ENCODE results near the gene TEKT5. TPM values are rescaled to one million over a fixed set of nuclear protein-coding genes. Genes with fewer than 3 reads are reported as not detected.

The TEKT5 gene
- total RNA-seq, 1 donor from 2014 or later: not detected

GRCh38 chr16:10731790-10732189 is 37.1 kb upstream of the TEKT5 start:
- no peaks in the 10 kb centered on the region for H3K9me3 ChIP-seq (ENCODE audit: control insufficient read depth in 3 of 3, low read length in 3 of 3)
- no peak overlapping the region for H3K27ac ChIP-seq (ENCODE audit: low read depth, low read length)
- H3K4me1 ChIP-seq (ENCODE audit: control insufficient read depth in 3 of 3, insufficient read depth in 3 of 3, low read length in 3 of 3): peaks cover 18 to 24% (median 21%) of the 10 kb centered on the region in 3 donors
- no peak overlapping the region for H3K4me3 ChIP-seq (ENCODE audit: low read length in 3 of 3)
- H3K27me3 ChIP-seq (ENCODE audit: control insufficient read depth in 3 of 3, insufficient read depth in 3 of 3, low read length in 3 of 3): no peaks in the 10 kb centered on the region
- H3K9ac ChIP-seq (ENCODE audit: low read depth in 1 of 3, low read length in 3 of 3): no peak overlapping the region
- no peaks in the 10 kb centered on the region for H3K36me3 ChIP-seq (ENCODE audit: control insufficient read depth in 3 of 3, insufficient read depth in 3 of 3, low read length in 3 of 3)

GRCh38 chr16:10729104-10730048 is 34.6 kb upstream of the TEKT5 start:
- no peaks in the 10 kb centered on the region for H3K27me3 ChIP-seq (ENCODE audit: control insufficient read depth in 3 of 3, insufficient read depth in 3 of 3, low read length in 3 of 3)
- no peaks in the 10 kb centered on the region for H3K9me3 ChIP-seq (ENCODE audit: control insufficient read depth in 3 of 3, low read length in 3 of 3)
- H3K36me3 ChIP-seq (ENCODE audit: control insufficient read depth in 3 of 3, insufficient read depth in 3 of 3, low read length in 3 of 3): no peaks in the 10 kb centered on the region
- H3K9ac ChIP-seq (ENCODE audit: low read depth in 1 of 3, low read length in 3 of 3): peak overlapping the region in 1 of 3 donors; percentile 45
- peaks cover 18 to 24% (median 21%) of the 10 kb centered on the region in 3 donors for H3K4me1 ChIP-seq (ENCODE audit: control insufficient read depth in 3 of 3, insufficient read depth in 3 of 3, low read length in 3 of 3)
- H3K27ac ChIP-seq (ENCODE audit: low read depth, low read length): no peak overlapping the region
- no peak overlapping the region for H3K4me3 ChIP-seq (ENCODE audit: low read length in 3 of 3)

- Histone ChIP-seq H3K36me3 (ENCODE audit: control insufficient read depth in 3 of 3, insufficient read depth in 3 of 3, low read length in 3 of 3) (no peaks in the 10 kb centered on the region), H3K4me1 (ENCODE audit: control insufficient read depth in 3 of 3, insufficient read depth in 3 of 3, low read length in 3 of 3) (peaks cover 18 to 24% (median 21%) of the 10 kb centered on the region in 3 donors), H3K27me3 (ENCODE audit: control insufficient read depth in 3 of 3, insufficient read depth in 3 of 3, low read length in 3 of 3) (no peaks in the 10 kb centered on the region), H3K4me3 (ENCODE audit: low read length in 3 of 3) (no peak overlapping the region), H3K27ac (ENCODE audit: low read depth, low read length) (no peak overlapping the region), H3K9me3 (ENCODE audit: control insufficient read depth in 3 of 3, low read length in 3 of 3) (no peaks in the 10 kb centered on the region), H3K9ac (ENCODE audit: low read depth in 1 of 3, low read length in 3 of 3) (no peak overlapping the region)
Measured at GRCh38 chr16:10728003-10728887, 33.5 kb upstream of the TEKT5 start.

- H3K4me1 ChIP-seq (ENCODE audit: control insufficient read depth in 3 of 3, insufficient read depth in 3 of 3, low read length in 3 of 3): no peaks in the 10 kb centered on the region
- no peak overlapping the region for H3K9ac ChIP-seq (ENCODE audit: low read depth in 1 of 3, low read length in 3 of 3)
- H3K9me3 ChIP-seq (ENCODE audit: control insufficient read depth in 3 of 3, low read length in 3 of 3): no peaks in the 10 kb centered on the region
- H3K27me3 ChIP-seq (ENCODE audit: control insufficient read depth in 3 of 3, insufficient read depth in 3 of 3, low read length in 3 of 3): peaks cover 0 to 3% (median 0%) of the 10 kb centered on the region in 3 donors
- no peaks in the 10 kb centered on the region for H3K36me3 ChIP-seq (ENCODE audit: control insufficient read depth in 3 of 3, insufficient read depth in 3 of 3, low read length in 3 of 3)
- H3K4me3 ChIP-seq (ENCODE audit: low read length in 3 of 3): no peak overlapping the region
- no peak overlapping the region for H3K27ac ChIP-seq (ENCODE audit: low read depth, low read length)
Measured at GRCh38 chr16:10708969-10709368, 14.2 kb upstream of the TEKT5 start.

- H3K4me1 ChIP-seq (ENCODE audit: control insufficient read depth in 3 of 3, insufficient read depth in 3 of 3, low read length in 3 of 3): no peaks in the 10 kb centered on the region
- no peak overlapping the region for H3K9ac ChIP-seq (ENCODE audit: low read depth in 1 of 3, low read length in 3 of 3)
- no peaks in the 10 kb centered on the region for H3K36me3 ChIP-seq (ENCODE audit: control insufficient read depth in 3 of 3, insufficient read depth in 3 of 3, low read length in 3 of 3)
- H3K27ac ChIP-seq (ENCODE audit: low read depth, low read length): no peak overlapping the region
- peaks cover 0 to 4% (median 0%) of the 10 kb centered on the region in 3 donors for H3K27me3 ChIP-seq (ENCODE audit: control insufficient read depth in 3 of 3, insufficient read depth in 3 of 3, low read length in 3 of 3)
- no peaks in the 10 kb centered on the region for H3K9me3 ChIP-seq (ENCODE audit: control insufficient read depth in 3 of 3, low read length in 3 of 3)
- H3K4me3 ChIP-seq (ENCODE audit: low read length in 3 of 3): no peak overlapping the region
Measured at GRCh38 chr16:10699756-10700155, 5.0 kb upstream of the TEKT5 start.

- H3K27ac ChIP-seq (ENCODE audit: low read depth, low read length): no peak overlapping the region
Measured at GRCh38 chr16:10694306-10694705, 424 bp downstream of the TEKT5 start.

GRCh38 chr16:10693889-10694288 is 841 bp downstream of the TEKT5 start:
- Histone ChIP-seq H3K9ac (ENCODE audit: low read depth in 1 of 3, low read length in 3 of 3) (no peak overlapping the region), H3K27me3 (ENCODE audit: control insufficient read depth in 3 of 3, insufficient read depth in 3 of 3, low read length in 3 of 3) (peaks cover 0 to 5% (median 4%) of the 10 kb centered on the region in 3 donors), H3K36me3 (ENCODE audit: control insufficient read depth in 3 of 3, insufficient read depth in 3 of 3, low read length in 3 of 3) (no peaks in the 10 kb centered on the region), H3K4me3 (ENCODE audit: low read length in 3 of 3) (no peak overlapping the region), H3K9me3 (ENCODE audit: control insufficient read depth in 3 of 3, low read length in 3 of 3) (no peaks in the 10 kb centered on the region), H3K4me1 (ENCODE audit: control insufficient read depth in 3 of 3, insufficient read depth in 3 of 3, low read length in 3 of 3) (no peaks in the 10 kb centered on the region), H3K27ac (ENCODE audit: low read depth, low read length) (no peak overlapping the region)

More at GRCh38 chr16:10694306-10694705, 424 bp downstream of the TEKT5 start:
- Histone ChIP-seq H3K9me3 (ENCODE audit: control insufficient read depth in 3 of 3, low read length in 3 of 3) (no peaks in the 10 kb centered on the region), H3K27me3 (ENCODE audit: control insufficient read depth in 3 of 3, insufficient read depth in 3 of 3, low read length in 3 of 3) (peaks cover 0 to 5% (median 4%) of the 10 kb centered on the region in 3 donors), H3K9ac (ENCODE audit: low read depth in 1 of 3, low read length in 3 of 3) (no peak overlapping the region), H3K4me3 (ENCODE audit: low read length in 3 of 3) (no peak overlapping the region), H3K36me3 (ENCODE audit: control insufficient read depth in 3 of 3, insufficient read depth in 3 of 3, low read length in 3 of 3) (no peaks in the 10 kb centered on the region), H3K4me1 (ENCODE audit: control insufficient read depth in 3 of 3, insufficient read depth in 3 of 3, low read length in 3 of 3) (no peaks in the 10 kb centered on the region)

- Histone ChIP-seq H3K9me3 (ENCODE audit: control insufficient read depth in 3 of 3, low read length in 3 of 3) (no peaks in the 10 kb centered on the region), H3K27me3 (ENCODE audit: control insufficient read depth in 3 of 3, insufficient read depth in 3 of 3, low read length in 3 of 3) (peaks cover 0 to 5% (median 4%) of the 10 kb centered on the region in 3 donors), H3K27ac (ENCODE audit: low read depth, low read length) (no peak overlapping the region), H3K9ac (ENCODE audit: low read depth in 1 of 3, low read length in 3 of 3) (no peak overlapping the region), H3K4me3 (ENCODE audit: low read length in 3 of 3) (no peak overlapping the region), H3K4me1 (ENCODE audit: control insufficient read depth in 3 of 3, insufficient read depth in 3 of 3, low read length in 3 of 3) (no peaks in the 10 kb centered on the region), H3K36me3 (ENCODE audit: control insufficient read depth in 3 of 3, insufficient read depth in 3 of 3, low read length in 3 of 3) (no peaks in the 10 kb centered on the region)
Measured at GRCh38 chr16:10692470-10692869, 2.3 kb downstream of the TEKT5 start.

- no peak overlapping the region for H3K4me3 ChIP-seq (ENCODE audit: low read length in 3 of 3)
- H3K9me3 ChIP-seq (ENCODE audit: control insufficient read depth in 3 of 3, low read length in 3 of 3): no peaks in the 10 kb centered on the region
- no peaks in the 10 kb centered on the region for H3K4me1 ChIP-seq (ENCODE audit: control insufficient read depth in 3 of 3, insufficient read depth in 3 of 3, low read length in 3 of 3)
- peaks cover 0 to 5% (median 0%) of the 10 kb centered on the region in 3 donors for H3K27me3 ChIP-seq (ENCODE audit: control insufficient read depth in 3 of 3, insufficient read depth in 3 of 3, low read length in 3 of 3)
- no peaks in the 10 kb centered on the region for H3K36me3 ChIP-seq (ENCODE audit: control insufficient read depth in 3 of 3, insufficient read depth in 3 of 3, low read length in 3 of 3)
- H3K27ac ChIP-seq (ENCODE audit: low read depth, low read length): no peak overlapping the region
- H3K9ac ChIP-seq (ENCODE audit: low read depth in 1 of 3, low read length in 3 of 3): no peak overlapping the region
Measured at GRCh38 chr16:10688726-10689125, 6.0 kb downstream of the TEKT5 start.
